Colon (tissue), 2 donors: ENCODE measurements around the gene GOLGA6L10.
"Not testable (repeated sequence)": the region's sequence is repeated elsewhere in the genome, so short reads cannot be mapped to it uniquely, and the experiment has no call there.

Source experiments
- FAIRE-seq: peaks from 2 replicates; lab custom pipeline; 2012; peaks lifted over from hg19 to GRCh38; lab: Jason Lieb, UNC
- donor health status: control.
- donor health status: control.

GOLGA6L10 gene, protein sequence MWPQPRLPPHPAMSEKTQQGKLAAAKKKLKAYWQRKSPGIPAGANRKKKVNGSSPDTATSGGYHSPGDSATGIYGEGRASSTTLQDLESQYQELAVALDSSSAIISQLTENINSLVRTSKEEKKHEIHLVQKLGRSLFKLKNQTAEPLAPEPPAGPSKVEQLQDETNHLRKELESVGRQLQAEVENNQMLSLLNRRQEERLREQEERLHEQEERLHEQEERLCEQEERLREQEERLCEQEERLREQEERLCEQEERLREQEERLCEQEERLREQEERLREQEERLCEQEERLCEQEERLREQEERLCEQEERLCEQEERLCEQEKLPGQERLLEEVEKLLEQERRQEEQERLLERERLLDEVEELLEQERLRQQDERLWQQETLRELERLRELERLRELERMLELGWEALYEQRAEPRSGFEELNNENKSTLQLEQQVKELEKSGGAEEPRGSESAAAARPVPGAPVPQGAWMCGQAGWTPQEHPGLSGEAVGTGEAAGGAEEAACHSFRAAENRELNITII

DNA sequence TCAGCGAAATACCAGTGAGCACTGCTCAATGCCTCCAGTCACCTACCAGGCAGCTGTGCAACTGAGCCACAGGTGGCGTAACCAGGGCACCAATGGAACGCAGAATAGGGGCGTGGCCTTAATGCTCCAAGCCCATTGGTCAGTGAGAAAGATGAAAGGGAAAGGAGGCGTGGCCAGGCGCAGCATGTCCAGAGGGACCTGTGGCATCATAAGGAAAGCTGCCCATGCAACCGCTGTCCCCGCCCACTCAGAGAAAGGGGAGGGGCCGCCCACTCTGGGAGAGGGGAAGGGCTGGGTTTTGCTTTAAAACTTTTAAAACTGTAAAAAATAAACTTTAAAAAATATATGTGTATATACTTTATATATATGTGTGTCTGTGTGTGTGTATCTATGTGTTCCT, at the start of gene GOLGA6L10:
Gene GOLGA6L10, minus strand, starts transcription at position 101 of the 400 bp plus-strand sequence. Its CDS starts 100 bp downstream, at position 1.
- FAIRE-seq: not testable (repeated sequence)

DNA sequence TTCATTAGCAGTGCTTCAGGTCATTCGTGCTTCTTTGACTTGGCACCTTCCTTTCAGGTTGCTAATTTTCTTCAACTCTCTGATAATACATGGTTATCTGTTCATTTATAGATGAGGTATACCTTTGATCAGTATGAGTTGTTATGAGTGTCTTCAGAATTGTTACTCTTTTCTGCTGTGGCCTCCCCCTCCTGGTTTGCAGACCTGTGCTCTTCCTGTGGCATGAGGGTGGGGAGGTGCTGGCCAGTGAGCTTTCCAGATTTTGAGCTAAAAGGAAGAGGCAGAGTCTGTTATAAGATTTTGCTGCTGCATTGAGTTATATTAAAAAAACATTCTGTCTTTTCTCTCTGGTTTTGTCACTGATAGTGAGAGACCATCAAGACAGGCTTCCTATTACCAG, 49.5 kb upstream of the GOLGA6L10 start:
- FAIRE-seq: no peak

DNA sequence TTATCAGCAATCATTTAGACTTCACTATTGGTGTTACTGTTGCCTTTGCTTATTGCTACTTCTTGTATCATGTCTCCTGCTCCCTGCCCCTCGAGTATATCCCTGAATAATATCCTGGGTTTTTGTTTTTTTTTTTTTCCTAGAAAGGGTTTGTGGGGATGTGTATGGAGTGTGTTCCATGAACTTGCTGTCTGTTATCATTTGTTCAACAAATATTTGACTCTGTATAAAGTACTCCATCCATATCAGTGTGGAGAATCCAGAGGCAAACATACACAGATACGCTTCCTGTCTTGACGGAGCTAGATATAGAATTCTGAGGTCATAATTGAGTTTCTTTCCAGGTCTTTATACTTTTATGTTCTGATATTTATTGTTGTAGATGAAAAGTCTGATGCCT, 48.5 kb upstream of the GOLGA6L10 start:
- no peak for FAIRE-seq

DNA sequence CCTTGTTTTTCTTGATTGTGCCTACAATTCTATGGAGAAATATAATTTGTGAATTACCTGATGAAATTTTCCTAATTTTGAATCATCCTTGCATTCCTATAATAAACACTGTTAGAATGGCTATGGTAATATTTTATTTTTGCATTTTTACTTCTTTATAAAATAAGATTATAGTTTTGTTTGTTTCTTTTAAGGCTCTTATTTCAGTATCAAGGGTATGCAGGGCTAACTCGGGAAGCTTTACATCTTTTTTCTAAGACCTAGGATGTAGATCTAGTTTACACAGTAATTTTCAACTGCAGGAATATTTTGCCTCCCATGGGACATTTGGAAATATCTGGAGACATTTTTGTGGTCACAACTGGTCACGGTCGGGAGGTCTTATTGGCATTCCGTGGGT, 46.5 kb upstream of the GOLGA6L10 start:
- FAIRE-seq: not testable (repeated sequence)

DNA sequence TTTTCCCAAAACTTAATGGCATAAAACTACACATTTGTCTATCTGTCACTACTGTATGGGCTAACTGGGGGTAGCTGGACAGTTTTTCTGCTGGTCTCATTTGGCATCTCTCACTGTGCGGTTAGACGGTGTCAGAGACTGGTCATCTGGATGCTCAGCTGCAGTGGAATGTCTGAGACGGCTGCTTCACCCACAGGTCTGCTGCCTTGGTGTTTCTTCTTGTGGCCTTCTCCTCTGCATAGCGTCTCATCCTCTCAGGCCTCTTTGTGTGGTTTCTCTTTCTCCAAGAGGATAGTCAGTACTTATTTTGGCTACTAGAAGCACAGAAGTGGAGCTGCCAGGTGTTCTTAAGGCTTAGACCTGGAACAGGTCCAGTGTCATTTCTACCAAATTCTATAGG, 44.4 kb upstream of the GOLGA6L10 start:
- FAIRE-seq: no peak

DNA sequence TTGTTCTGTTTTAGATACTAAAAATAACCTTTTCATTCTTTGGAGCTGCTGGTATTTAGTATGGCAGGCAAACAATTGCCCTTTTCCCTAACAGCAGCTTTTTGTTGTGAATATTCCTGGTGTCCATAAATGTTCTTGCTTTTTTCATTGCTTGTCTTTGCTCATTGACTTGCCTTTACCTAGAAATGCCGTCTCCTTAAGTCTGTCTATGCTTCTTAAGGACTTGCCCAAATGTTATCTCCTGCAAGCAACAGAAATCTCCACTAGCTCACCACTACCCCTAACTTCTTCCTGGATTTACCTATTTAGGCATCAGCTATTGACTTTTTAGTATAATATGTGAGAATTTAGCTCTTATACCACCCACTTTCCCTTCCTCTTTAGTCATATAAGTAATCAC, 42.8 kb upstream of the GOLGA6L10 start:
- FAIRE-seq: not testable (repeated sequence)

DNA sequence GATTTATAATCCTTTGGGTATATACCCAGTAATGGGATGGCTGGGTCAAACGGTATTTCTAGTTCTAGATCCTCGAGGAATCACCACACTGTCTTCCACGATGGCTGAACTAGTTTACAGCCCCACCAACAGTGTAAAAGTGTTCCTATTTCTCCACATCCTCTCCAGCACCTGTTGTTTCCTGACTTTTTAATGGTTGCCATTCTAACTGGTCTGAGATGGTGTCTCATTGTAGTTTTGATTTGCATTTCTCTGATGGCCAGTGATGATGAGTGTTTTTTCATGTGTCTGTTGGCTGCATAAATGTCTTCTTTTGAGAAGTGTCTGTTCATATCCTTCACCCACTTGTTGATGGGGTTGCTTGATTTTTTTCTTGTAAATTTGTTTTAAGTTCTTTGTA, 40.9 kb upstream of the GOLGA6L10 start:
- FAIRE-seq: not testable (repeated sequence)

DNA sequence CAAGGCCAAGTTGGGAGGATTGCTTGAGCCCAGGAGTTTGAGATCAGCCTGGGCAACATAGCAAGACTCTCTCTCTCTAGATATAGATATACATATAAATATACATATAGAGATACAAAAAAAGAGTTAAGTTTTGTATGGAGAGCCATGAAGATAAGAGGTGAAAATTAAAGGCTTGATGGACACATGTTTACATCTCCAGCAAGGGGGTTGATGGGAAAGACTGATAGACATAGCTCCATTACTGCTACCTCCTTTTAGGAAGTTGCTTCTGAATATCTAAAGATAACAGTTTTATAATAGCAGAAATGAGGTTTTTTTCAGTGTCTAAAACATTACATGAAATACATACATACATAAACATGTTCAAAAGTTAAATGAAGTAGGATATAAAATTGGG, 37.9 kb upstream of the GOLGA6L10 start:
- FAIRE-seq: not testable (repeated sequence)

DNA sequence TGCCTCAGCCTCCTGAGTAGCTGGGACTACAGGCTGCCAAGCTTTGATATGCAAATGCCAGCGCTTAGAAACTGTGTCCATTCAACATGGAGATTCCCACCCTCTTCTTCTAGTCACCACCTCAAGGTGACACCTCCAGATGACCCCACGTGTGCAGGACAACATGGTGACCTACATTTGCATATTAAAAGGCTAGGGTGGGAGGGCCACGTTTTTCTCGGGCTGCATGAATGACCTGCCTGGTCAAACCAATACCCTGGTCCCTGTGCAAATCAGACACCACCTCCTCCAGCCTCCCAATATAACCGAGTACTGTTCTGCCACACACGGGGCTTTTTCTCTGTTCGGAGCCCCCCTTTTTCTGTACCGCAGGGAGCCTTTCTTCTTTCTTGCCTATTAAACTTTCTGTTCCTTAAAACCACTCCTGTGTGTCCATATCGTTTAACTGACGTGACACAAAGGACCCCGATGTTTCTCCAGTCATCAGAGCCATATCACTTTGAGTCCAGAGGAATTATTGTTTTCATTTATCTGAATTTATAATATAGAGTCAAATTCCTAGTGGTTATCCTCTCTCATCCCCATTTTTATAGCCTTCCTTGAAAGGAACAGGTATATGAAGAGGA, 32.2 kb upstream of the GOLGA6L10 start:
- FAIRE-seq: not testable (repeated sequence)

DNA sequence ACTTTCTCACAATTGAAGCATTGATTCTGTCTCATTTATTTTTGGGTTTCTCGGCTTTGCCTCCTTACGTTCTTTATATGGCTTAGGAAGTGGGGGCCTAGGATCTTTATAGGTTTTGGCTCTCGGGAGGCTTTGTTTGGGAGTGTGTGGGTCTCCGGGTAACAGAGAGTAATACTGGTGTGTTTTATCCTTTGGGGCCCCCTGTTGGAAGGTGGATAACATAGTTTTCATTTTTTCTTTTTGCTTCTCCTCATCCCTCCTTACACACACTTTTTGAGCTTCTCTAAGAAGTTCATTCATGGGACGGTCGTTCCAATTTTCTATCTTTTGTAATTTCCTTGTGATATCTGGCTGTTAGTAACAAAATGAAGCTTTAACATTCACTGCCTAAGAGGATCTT, 30.3 kb upstream of the GOLGA6L10 start:
- not testable (repeated sequence) for FAIRE-seq

DNA sequence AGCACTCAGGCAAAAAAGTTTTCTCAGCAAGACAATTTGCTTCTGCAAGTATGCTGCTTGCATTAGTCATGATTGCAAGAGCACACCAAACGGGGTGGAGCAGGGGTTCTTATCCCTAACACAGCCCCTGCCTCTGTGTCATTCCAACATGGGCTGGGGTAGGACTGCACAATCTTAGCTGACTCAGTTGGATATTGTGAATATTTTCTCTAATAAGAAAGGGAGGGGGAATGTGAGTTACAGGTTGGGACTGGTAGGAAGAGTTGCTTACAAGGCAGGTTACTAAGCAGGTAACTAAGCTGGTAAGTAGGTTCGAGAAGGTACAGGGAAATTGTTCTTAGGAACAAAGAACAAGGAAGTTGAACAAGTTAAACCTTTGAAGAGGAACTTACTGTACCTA, 24.4 kb upstream of the GOLGA6L10 start:
- FAIRE-seq: not testable (repeated sequence)

DNA sequence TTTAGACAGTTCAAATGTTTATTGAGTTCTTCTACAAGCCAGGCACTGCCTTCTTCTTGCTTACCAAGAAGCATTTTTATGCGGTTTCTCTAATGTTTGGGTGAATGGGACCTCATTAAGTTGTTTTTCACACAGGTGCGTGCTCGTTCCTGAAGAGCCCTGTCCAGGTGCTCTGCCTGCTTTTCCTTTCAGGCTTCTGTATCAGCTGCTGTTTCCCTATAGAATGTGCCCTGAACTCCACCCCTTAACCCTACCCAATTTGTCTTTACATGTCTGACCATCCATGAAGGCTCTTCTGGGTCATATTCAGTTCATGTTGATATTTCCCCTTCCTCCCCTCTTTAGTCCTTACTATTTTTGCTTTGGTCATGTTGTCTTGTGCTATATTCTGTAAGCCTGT, 22.4 kb upstream of the GOLGA6L10 start:
- no peak for FAIRE-seq

DNA sequence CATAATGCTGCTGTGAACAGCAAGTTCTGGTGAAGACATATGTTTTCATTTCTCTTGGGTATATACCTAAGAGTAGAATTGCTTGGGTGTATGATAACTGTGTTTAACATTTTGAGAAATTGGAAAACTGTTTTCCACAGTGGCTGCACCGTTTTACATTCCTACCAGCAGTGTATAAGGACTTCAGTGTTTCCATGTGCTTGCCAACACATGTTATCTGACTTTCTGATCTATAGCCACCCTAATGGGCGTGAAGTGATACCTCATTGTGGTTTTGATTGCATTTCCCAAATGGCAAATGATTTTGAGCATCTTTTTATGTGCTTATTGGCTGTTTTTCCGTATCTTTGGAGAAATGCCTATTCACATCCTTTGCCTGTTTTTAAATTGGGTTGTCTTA, 18.5 kb upstream of the GOLGA6L10 start:
- FAIRE-seq: not testable (repeated sequence)

DNA sequence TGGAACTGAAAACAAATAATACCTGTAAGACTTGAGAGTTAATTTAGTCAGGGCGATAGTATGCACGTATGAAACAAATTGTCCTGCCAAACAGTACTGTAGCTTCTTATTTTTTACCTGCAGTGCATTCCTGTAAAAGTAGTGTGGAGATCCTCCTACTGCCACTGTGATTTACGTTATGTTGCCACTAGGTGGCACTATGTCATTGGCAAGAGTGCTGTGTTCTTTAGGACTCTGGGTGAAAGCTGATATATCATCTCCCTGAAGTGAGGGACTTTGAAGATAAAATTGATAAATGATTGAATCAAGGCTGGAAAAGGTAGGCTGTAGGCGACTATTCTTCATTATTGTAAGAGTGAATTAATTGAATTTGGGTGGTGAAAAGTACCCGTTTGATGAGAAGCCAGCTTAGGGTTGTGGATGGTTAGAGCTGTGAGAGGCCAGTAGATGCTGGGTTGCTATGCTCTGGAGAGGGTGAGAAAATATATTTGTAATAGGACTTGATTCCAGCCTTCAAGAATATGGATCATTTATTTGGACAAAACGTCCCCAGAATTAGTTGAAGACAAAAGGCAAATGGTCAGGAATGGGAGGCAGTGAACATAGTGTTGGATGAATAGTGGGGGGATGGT, 16.5 kb upstream of the GOLGA6L10 start:
- FAIRE-seq: peak; percentile 82

DNA sequence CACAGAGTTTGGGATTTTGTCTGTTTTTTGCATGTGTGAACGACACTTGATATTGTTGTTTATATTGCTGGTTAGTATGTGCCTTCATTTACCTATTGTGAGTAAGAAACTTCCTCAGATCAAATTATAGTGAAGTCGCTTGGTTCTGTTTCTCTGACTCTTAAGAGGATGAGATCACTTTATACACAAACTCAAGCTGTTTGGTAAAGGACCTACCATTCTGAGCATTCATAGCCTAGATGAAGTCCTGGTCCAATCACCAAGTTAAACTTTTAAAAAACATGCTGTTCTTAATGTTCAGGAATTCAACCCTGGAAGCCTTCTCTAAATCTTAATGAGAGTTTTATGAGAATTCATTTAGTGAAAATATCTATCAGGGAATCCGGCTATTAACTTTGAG, 15.3 kb upstream of the GOLGA6L10 start:
- FAIRE-seq: not testable (repeated sequence)

DNA sequence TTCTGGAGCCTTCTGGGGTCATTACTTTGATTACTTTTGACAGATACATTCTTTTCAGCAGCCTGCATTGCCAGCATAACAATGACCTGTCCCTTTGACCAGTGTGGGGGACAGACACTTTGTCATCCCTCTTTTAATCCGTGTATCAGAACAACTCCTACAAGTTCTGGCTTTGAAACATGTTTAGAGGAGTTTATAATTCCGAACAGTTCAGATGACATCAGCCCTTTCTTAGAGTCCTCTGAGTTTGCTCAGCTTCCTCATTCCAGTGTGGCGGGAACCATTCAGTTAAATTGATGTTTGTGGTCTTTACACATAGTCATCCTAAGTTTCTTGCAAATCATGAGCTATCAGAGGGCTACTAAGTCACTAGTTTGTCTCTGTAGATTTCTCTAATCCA, 13.5 kb upstream of the GOLGA6L10 start:
- not testable (repeated sequence) for FAIRE-seq

DNA sequence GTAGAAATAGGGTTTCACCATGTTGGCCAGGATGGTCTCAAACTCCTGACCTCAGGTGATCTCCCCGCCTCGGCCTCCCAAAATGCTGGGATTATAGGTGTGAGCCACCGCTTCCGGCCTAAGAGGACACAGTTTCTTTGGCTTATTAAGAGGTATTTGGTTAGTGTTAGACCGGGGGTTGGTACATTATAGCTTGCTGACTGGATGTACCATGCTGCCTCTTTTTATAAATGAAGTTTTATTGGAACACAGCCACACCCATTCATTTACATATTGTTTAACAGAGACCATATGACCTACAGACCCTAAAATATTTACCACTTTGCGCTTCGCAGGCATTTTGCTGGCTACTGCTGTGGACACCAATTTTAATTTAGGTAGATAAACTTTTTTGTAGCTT, 11.3 kb upstream of the GOLGA6L10 start:
- FAIRE-seq: not testable (repeated sequence)

DNA sequence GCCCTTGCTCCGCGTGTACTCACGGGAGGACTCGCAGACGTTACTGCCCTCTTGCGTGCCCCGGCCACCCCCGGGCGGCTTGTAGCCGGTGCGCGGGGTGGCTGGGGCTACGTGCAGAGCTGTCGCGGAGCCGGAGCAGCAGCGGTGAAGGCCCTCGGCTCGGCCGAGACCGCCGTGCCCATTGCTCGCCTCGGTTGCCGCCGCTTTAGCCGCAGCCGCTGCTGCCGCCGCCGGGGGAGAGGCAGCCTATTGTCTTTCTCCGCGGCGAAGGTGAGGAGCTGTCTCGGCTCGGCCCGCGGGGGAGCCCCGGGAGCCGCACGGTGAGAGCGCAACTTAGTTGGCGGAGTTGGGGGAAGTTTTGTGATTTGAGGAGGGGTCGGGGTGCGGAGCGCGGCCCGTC, 5.8 kb upstream of the GOLGA6L10 start:
- not testable (repeated sequence) for FAIRE-seq

DNA sequence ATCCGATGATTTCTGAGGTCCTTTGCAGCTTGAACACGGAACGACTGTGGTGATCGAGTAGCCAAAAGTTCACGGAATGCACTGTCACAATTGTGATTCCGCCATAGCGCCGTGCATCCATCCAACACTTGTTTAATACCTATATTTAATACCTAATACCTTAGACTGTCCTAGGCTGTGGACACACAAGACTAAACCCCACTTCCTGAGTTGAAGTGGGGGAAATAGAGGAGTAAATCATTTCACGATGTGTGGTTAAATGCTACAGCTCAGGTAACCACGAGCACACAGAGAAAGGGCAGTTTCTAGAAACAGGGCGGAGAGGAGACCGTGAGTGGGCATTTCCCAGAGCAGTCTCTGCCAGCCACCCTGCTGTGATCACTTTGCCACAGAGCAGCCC, 5.3 kb upstream of the GOLGA6L10 start:
- not testable (repeated sequence) for FAIRE-seq

DNA sequence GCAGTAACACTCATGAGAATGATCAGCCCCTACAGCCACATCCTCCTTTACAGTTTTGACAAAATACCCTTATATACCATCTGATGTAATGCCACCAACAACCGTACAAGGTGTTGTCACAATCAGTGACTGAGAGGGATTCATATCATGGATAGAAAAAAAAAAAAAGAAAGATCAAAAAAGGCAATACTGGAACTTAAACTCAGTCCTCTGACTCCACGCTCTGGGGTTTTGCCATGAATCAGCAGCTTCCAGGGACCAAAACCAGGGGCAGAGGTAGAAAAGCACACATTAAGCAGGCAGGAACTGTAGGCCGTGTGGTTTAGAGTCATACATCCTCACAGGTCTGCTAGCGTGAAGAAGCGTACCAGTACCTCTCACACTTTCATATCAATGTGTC, 1.6 kb downstream of the GOLGA6L10 start:
- not testable (repeated sequence) for FAIRE-seq

DNA sequence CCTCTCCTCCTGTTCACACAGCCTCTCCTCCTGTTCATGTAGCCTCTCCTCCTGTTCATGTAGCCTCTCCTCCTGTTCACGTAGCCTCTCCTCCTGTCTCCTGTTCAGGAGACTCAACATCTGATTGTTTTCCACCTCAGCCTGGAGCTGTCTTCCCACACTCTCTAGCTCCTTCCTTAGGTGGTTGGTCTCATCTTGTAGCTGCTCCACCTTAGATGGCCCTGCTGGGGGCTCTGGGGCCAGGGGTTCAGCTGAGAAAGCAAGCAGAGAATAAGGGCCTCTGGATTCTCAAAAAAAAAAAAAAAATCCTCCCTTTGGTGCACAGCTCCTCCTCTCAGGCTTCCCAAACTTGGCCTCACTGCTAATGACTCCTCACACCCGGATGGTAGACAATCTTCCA, 4.1 kb downstream of the GOLGA6L10 start:
- not testable (repeated sequence) for FAIRE-seq

DNA sequence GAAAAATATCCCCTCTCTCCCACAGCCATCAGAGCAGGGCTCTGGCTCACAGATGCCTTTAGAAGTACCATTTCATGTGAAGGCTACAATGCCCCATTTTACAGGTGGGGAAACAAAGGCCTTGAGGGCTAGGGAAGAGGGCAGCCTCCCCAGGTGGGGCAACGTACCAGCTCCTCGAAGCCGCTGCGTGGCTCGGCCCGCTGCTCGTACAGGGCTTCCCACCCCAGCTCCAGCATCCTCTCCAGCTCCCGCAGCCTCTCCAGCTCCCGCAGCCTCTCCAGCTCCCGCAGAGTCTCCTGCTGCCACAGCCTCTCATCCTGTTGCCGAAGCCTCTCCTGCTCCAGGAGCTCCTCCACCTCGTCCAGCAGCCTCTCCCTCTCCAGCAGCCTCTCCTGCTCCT, 4.9 kb downstream of the GOLGA6L10 start:
- not testable (repeated sequence) for FAIRE-seq

DNA sequence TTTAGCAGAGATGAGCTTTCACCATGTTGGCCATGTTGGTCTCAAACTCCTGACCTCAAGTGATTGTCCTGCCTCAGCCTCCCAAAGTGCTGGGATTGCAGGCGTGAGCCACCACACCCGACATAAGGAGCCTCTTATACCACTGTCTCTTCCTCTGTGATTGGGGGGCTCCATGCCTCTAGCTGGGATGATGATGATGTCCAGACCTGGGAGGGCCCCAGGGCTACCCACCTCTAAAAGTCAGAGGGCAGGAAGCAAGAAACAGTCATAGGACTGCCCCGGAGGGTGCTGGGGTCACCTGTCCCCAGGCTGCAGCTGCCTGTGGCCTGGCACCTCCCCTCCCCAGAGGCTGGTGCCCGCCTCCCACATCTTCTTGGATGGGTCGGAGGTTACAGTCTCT, 5.4 kb downstream of the GOLGA6L10 start:
- not testable (repeated sequence) for FAIRE-seq
